DOHH2 (cell line): ENCODE data around the gene CNR2.

ENCODE experiments used
- CTCF ChIP-seq: fragments of 200-600 bp; sonication (generic); IDR thresholded peaks from one replicate; pipeline ENCODE4 v1.5.1; 2014; ENCODE audit warnings: antibody characterized with exemption, mild to moderate bottlenecking, low read depth, low read length; ENCODE audit not compliant: poor library complexity, severe bottlenecking
- EZH2phosphoT487 ChIP-seq: fragments of 200-600 bp; sonication (generic); IDR thresholded peaks from 2 replicates; pipeline ENCODE4 v1.6.1; 2017; ENCODE audit warnings: borderline replicate concordance, mild to moderate bottlenecking, antibody characterized with exemption, low read length, moderate library complexity, mixed read lengths

GRCh38 chr1:23848673-23849616, 64.2 kb downstream of the CNR2 start:
- TF ChIP-seq CTCF, result no peak
- TF ChIP-seq EZH2phosphoT487, result no peak
